ENCODE results near the gene SRI. TPM values are rescaled to one million over a fixed set of nuclear protein-coding genes. Genes with fewer than 3 reads are reported as not detected.
A peak's percentile ranks its signal among the peaks of the same experiment; 100 is the strongest.

Gene SRI
- total RNA-seq, 4 donors from 2014 or later = 158 to 281 (median 250) TPM

GRCh38 chr7:88253640-88254039 lies 33.8 kb upstream of the SRI start:
- Histone ChIP-seq H3K9me3 (peaks cover 0 to 5% (median 0%) of the 10 kb centered on the region in 4 donors), H3K27ac (no peak overlapping the region), H3K36me3 (no peaks in the 10 kb centered on the region), H3K27me3 (no peaks in the 10 kb centered on the region), H3K4me3 (no peak overlapping the region), H3K4me1 (no peaks in the 10 kb centered on the region)
- no peak for DNase-seq
- TF ChIP-seq CTCF (IDR thresholded peaks at IDR 0.05) = no peak
- no peak for TF ChIP-seq POLR2A (IDR thresholded peaks at IDR 0.05)

- no peak for TF ChIP-seq CTCF (IDR thresholded peaks at IDR 0.05)
- TF ChIP-seq POLR2A (IDR thresholded peaks at IDR 0.05) = no peak
- Histone ChIP-seq H3K9me3 (no peaks in the 10 kb centered on the region), H3K4me3 (no peak overlapping the region), H3K36me3 (no peaks in the 10 kb centered on the region), H3K27ac (no peak overlapping the region), H3K4me1 (no peaks in the 10 kb centered on the region), H3K27me3 (no peaks in the 10 kb centered on the region)
- no peak for DNase-seq
Observed at GRCh38 chr7:88244258-88244657, 24.4 kb upstream of the SRI start.

GRCh38 chr7:88243345-88243909 lies 23.6 kb upstream of the SRI start:
- H3K27me3 ChIP-seq = no peaks in the 10 kb centered on the region
- H3K4me3 ChIP-seq = no peak overlapping the region
- TF ChIP-seq POLR2A (IDR thresholded peaks at IDR 0.05) (no peak), CTCF (IDR thresholded peaks at IDR 0.05) (peak in 5 of 6 experiments; percentile 47 to 85 (median 79))
- H3K36me3 ChIP-seq = no peaks in the 10 kb centered on the region
- no peak for DNase-seq
- H3K4me1 ChIP-seq = no peaks in the 10 kb centered on the region
- H3K27ac ChIP-seq = no peak overlapping the region
- H3K9me3 ChIP-seq = no peaks in the 10 kb centered on the region

GRCh38 chr7:88239852-88240251 lies 20.0 kb upstream of the SRI start:
- Histone ChIP-seq H3K27ac (no peak overlapping the region), H3K27me3 (no peaks in the 10 kb centered on the region), H3K36me3 (no peaks in the 10 kb centered on the region), H3K9me3 (no peaks in the 10 kb centered on the region), H3K4me3 (no peak overlapping the region), H3K4me1 (no peaks in the 10 kb centered on the region)
- TF ChIP-seq CTCF (IDR thresholded peaks at IDR 0.05) (no peak), POLR2A (IDR thresholded peaks at IDR 0.05) (no peak)
- no peak for DNase-seq

GRCh38 chr7:88233828-88234227 lies 14.0 kb upstream of the SRI start:
- DNase-seq = no peak
- Histone ChIP-seq H3K36me3 (no peaks in the 10 kb centered on the region), H3K4me3 (no peak overlapping the region), H3K4me1 (peaks cover 0 to 3% (median under 1%) of the 10 kb centered on the region in 4 donors), H3K9me3 (no peaks in the 10 kb centered on the region), H3K27me3 (no peaks in the 10 kb centered on the region), H3K27ac (no peak overlapping the region)
- TF ChIP-seq POLR2A (IDR thresholded peaks at IDR 0.05) (no peak), CTCF (IDR thresholded peaks at IDR 0.05) (no peak)

GRCh38 chr7:88230646-88231045 lies 10.8 kb upstream of the SRI start:
- H3K4me3 ChIP-seq = peak overlapping the region in 1 of 4 donors; percentile 22
- H3K27ac ChIP-seq = no peak overlapping the region
- no peaks in the 10 kb centered on the region for H3K27me3 ChIP-seq
- no peaks in the 10 kb centered on the region for H3K9me3 ChIP-seq
- no peak for TF ChIP-seq CTCF (IDR thresholded peaks at IDR 0.05)
- TF ChIP-seq POLR2A (IDR thresholded peaks at IDR 0.05) = no peak
- H3K36me3 ChIP-seq = no peaks in the 10 kb centered on the region
- H3K4me1 ChIP-seq = peaks cover 0 to 7% (median 2%) of the 10 kb centered on the region in 4 donors
- DNase-seq = no peak
